ENCODE measurements around the gene TBC1D20. TPM values are rescaled to one million over a fixed set of nuclear protein-coding genes. Genes with fewer than 3 reads are reported as not detected.

Gene TBC1D20
- total RNA-seq, 2 experiments from 2014 or later, result 15.7 to 16.1 TPM

DNA sequence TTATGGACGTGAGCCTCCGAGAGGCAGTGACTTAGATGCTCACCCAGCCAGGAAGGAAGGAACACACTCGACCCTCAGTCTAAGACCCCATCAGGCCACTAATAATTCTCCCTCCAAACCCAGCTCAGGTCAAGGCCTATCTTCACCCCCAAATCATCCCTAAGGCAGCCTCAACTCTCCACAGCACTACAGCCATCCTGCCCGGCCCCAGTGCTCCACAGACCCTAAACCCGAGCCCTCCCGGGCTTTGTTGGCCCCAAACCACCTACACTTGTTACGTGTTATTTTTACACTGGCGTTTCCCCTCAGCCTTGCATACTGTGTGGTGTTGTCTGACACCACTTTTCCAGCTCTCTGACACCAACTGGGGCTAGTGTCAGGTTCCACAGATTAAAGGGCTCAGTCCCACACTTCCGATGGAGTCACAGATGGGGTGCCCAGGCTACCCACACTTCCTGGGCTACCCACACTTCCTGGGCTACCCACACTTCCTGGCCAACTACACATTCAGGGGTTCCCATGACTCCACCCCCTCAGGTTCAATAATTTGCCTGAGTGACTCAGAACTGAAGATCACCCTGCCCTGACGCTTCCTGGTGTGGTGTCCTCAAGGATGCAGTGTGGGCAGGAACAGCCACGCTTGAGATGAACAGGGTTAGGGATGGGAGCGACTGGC is 28.9 kb downstream of the TBC1D20 start:
- Histone ChIP-seq H3K27me3 (ENCODE audit: control insufficient read depth in 1 of 2, insufficient read depth in 2 of 2, low read length in 2 of 2) (no peaks in the 10 kb centered on the region), H3K36me3 (ENCODE audit: insufficient read depth, low read length) (peaks cover 58% of the 10 kb centered on the region), H3K9me3 (ENCODE audit: control insufficient read depth in 1 of 2, insufficient read depth in 1 of 2, low read length in 2 of 2) (no peaks in the 10 kb centered on the region), H3K4me1 (ENCODE audit: insufficient read depth, low read length) (peaks cover 44% of the 10 kb centered on the region), H3K27ac (ENCODE audit: low read depth in 1 of 2, low read length in 2 of 2) (peak overlapping the region in 1 of 2 donors; percentile 3), H3K4me3 (ENCODE audit: low read length) (no peak overlapping the region)
- peak; percentile 79 for ATAC-seq (ENCODE audit: poor library complexity)
- Mint-ChIP-seq H3K27me3 (no peaks in the 10 kb centered on the region), H3K36me3 (ENCODE audit: low read depth) (peaks cover 60% of the 10 kb centered on the region), H3K9me3 (no peaks in the 10 kb centered on the region), H3K4me3 (peak overlapping the region; percentile 20), H3K27ac (peak overlapping the region; percentile 76), H3K4me1 (ENCODE audit: low read depth) (peaks cover 45% of the 10 kb centered on the region)
- CTCF ChIA-PET, result interaction anchor here (1.0 kb wide), 1 partner anchor 26 kb away, joined by 3 read pairs; no protein-coding TSS in a partner anchor
- POLR2A ChIA-PET, result no interaction called here
- no peak for TF ChIP-seq CTCF (IDR thresholded peaks at IDR 0.05)
- intact Hi-C loops (cut with DNase I, micrococcal nuclease), result no loop called here
- DNase-seq, result peak in 11 of 14 experiments; percentile 9 to 75 (median 41)

GRCh38 chr20:432677-433299 is 29.5 kb downstream of the TBC1D20 start:
- ChIA-PET POLR2A (no interaction called here), CTCF (interaction anchor here (1.0 kb wide), 1 partner anchor 25 kb away, joined by 3 read pairs; no protein-coding TSS in a partner anchor)
- no peaks in the 10 kb centered on the region for H3K27me3 ChIP-seq (ENCODE audit: control insufficient read depth in 1 of 2, insufficient read depth in 2 of 2, low read length in 2 of 2)
- ATAC-seq (ENCODE audit: poor library complexity) (no peak), DNase-seq (no peak)
- Mint-ChIP-seq H3K9me3 (no peaks in the 10 kb centered on the region), H3K36me3 (ENCODE audit: low read depth) (peaks cover 59% of the 10 kb centered on the region), H3K4me1 (ENCODE audit: low read depth) (peaks cover 38% of the 10 kb centered on the region), H3K4me3 (no peak overlapping the region), H3K27me3 (no peaks in the 10 kb centered on the region), H3K27ac (peak overlapping the region; percentile 76)
- H3K9me3 ChIP-seq (ENCODE audit: control insufficient read depth in 1 of 2, insufficient read depth in 1 of 2, low read length in 2 of 2), result no peaks in the 10 kb centered on the region
- peaks cover 38% of the 10 kb centered on the region for H3K4me1 ChIP-seq (ENCODE audit: insufficient read depth, low read length)
- no peak for TF ChIP-seq CTCF (IDR thresholded peaks at IDR 0.05)
- H3K36me3 ChIP-seq (ENCODE audit: insufficient read depth, low read length), result peaks cover 64% of the 10 kb centered on the region
- no peak overlapping the region for H3K4me3 ChIP-seq (ENCODE audit: low read length)
- H3K27ac ChIP-seq (ENCODE audit: low read depth in 1 of 2, low read length in 2 of 2), result peak overlapping the region in 1 of 2 donors; percentile 3
- intact Hi-C loops (cut with DNase I, micrococcal nuclease), result no loop called here

DNA sequence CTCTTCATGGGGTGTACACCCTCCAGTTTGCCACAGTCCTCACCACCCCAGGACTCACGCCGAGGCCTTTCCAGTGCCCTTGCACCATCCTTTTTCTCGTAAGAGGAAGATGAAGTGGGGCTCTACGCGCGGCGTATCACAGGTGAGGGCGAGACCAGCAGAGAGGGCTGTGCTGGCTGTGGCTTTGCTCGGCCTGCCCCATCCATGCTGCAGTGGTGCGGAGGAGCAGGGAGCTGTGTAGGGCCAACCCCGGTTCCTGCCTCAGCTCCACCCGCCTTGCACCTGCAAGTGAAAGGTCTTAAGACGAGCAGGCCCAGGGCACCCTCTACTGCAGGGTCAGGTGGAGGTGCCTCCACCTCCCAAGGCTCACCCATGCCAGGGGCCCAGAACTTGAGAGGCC is 30.1 kb downstream of the TBC1D20 start:
- Mint-ChIP-seq H3K4me1 (ENCODE audit: low read depth) (peaks cover 32% of the 10 kb centered on the region), H3K27ac (no peak overlapping the region), H3K36me3 (ENCODE audit: low read depth) (peaks cover 54% of the 10 kb centered on the region), H3K9me3 (no peaks in the 10 kb centered on the region), H3K27me3 (no peaks in the 10 kb centered on the region), H3K4me3 (no peak overlapping the region)
- Histone ChIP-seq H3K27me3 (ENCODE audit: control insufficient read depth in 1 of 2, insufficient read depth in 2 of 2, low read length in 2 of 2) (no peaks in the 10 kb centered on the region), H3K9me3 (ENCODE audit: control insufficient read depth in 1 of 2, insufficient read depth in 1 of 2, low read length in 2 of 2) (no peaks in the 10 kb centered on the region), H3K4me1 (ENCODE audit: insufficient read depth, low read length) (peaks cover 32% of the 10 kb centered on the region), H3K27ac (ENCODE audit: low read depth in 1 of 2, low read length in 2 of 2) (no peak overlapping the region), H3K36me3 (ENCODE audit: insufficient read depth, low read length) (peaks cover 69% of the 10 kb centered on the region), H3K4me3 (ENCODE audit: low read length) (no peak overlapping the region)
- DNase-seq (no peak), ATAC-seq (ENCODE audit: poor library complexity) (no peak)
- TF ChIP-seq CTCF (IDR thresholded peaks at IDR 0.05), result no peak
- ChIA-PET POLR2A (no interaction called here), CTCF (no interaction called here)
- intact Hi-C loops (cut with DNase I, micrococcal nuclease), result no loop called here

All from CD4-positive, alpha-beta T cell (primary cell).